HuH-7 (cell line): ENCODE measurements around the gene RCE1.

Experiments
- DNase-seq: peaks from one replicate; pipeline ENCODE4 v3.0.0; 2011; ENCODE audit warnings: low spot score

Gene RCE1

DNA sequence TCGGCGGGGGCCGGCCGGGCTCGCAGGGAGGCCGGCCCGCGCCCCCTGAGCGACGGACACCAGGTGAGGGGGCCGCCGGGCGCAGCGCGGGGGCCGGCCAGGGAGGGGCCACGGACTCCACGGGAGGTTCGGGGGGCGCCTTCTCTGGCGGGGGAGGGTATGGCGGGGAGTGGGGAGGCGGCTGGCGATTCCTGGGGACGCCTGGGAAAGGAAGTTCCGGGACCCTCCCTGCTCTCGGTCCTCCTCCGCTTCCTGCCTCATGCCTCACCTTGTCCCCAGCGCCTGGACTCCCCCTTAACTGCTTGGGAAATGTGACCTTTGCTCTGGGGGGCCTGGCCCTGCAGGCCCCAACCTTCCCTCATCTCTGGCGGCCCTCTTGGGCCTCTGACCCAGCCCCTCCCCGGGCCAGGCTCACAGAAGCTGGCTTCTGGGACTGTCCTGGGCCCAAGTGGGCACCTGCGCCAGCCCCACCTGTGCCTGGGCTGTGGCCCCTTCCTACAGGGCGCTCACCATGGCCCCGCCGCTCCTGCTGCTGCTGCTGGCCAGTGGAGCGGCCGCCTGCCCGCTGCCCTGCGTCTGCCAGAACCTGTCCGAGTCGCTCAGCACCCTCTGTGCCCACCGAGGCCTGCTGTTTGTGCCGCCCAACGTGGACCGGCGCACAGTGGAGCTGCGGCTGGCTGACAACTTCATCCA lies 14.1 kb downstream of the RCE1 start:
- no peak for DNase-seq

DNA sequence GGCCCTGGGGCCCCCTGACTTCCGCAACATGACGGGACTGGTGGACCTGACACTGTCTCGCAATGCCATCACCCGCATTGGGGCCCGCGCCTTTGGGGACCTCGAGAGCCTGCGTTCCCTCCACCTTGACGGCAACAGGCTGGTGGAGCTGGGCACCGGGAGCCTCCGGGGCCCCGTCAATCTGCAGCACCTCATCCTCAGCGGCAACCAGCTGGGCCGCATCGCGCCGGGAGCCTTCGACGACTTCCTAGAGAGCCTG lies 14.6 kb downstream of the RCE1 start:
- DNase-seq = no peak

DNA sequence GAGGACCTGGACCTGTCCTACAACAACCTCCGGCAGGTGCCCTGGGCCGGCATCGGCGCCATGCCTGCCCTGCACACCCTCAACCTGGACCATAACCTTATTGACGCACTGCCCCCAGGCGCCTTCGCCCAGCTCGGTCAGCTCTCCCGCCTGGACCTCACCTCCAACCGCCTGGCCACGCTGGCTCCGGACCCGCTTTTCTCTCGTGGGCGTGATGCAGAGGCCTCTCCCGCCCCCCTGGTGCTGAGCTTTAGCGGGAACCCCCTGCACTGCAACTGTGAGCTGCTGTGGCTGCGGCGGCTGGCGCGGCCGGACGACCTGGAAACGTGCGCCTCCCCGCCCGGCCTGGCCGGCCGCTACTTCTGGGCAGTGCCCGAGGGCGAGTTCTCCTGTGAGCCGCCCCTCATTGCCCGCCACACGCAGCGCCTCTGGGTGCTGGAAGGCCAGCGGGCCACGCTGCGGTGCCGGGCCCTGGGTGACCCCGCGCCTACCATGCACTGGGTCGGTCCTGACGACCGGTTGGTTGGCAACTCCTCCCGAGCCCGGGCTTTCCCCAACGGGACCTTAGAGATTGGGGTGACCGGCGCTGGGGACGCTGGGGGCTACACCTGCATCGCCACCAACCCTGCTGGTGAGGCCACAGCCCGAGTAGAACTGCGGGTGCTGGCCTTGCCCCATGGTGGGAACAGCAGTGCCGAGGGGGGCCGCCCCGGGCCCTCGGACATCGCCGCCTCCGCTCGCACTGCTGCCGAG lies 15.1 kb downstream of the RCE1 start:
- DNase-seq = no peak

DNA sequence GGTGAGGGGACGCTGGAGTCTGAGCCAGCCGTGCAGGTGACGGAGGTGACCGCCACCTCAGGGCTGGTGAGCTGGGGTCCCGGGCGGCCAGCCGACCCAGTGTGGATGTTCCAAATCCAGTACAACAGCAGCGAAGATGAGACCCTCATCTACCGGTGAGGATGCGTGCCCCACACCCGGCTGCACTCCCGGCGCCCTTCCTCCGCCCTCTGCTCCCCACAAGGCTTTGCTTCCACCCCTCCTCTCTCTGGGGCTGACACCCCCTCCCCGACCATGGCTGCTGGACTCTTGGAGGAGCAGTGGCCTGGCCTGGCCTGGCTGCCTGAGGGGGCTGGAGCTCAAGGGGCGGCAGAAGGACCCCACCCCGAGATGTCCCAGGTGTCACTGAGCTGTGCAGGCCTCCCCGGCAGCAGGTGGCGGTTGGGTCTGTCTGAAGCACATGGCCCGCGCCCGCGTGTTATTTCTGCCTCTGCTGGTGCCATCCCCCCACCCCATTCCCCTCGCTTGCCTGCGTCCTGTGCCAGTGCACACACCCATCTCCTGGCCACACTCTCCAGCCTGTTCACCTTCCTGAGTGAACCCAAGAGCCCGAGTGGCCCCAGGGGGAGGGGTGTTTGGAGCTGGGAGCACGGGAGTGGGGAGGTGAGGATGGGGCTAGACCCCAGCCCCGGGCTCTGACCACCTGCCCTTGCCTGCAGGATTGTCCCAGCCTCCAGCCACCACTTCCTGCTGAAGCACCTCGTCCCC lies 15.9 kb downstream of the RCE1 start:
- no peak for DNase-seq

DNA sequence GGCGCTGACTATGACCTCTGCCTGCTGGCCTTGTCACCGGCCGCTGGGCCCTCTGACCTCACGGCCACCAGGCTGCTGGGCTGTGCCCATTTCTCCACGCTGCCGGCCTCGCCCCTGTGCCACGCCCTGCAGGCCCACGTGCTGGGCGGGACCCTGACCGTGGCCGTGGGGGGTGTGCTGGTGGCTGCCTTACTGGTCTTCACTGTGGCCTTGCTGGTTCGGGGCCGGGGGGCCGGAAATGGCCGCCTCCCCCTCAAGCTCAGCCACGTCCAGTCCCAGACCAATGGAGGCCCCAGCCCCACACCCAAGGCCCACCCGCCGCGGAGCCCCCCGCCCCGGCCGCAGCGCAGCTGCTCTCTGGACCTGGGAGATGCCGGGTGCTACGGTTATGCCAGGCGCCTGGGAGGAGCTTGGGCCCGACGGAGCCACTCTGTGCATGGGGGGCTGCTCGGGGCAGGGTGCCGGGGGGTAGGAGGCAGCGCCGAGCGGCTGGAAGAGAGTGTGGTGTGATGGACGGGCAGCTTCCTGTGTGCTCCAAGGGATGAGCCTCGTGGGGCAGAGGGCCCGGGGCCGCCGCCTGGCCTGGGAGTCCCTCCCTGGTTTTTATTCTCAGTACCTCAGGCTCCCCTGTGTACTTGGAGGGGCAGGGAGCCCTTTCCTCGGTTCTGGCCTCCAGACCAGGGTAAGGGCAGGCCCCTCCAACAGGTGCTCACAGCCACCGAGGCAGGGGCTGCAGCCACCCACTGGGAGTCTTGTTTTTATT lies 16.6 kb downstream of the RCE1 start:
- DNase-seq = no peak

DNA sequence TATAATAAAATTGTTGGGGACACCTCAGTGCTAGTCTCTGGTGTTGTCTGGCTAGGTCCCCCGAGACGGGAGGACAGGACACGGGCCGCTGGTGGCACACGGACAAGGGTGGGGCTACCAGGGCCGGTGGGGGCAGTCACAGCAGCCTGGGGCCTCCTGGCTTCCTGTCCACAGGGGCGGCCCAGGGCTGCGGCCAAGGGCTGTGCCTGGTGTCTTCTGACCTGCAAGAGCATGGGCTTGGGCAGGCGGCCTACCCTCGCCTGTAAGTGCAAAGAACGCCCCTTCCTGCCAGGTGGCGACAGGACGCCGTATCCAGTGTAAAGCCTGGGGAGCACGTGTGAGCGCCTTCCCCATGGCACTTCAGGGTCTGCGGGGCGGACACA lies 17.2 kb downstream of the RCE1 start:
- DNase-seq = no peak

DNA sequence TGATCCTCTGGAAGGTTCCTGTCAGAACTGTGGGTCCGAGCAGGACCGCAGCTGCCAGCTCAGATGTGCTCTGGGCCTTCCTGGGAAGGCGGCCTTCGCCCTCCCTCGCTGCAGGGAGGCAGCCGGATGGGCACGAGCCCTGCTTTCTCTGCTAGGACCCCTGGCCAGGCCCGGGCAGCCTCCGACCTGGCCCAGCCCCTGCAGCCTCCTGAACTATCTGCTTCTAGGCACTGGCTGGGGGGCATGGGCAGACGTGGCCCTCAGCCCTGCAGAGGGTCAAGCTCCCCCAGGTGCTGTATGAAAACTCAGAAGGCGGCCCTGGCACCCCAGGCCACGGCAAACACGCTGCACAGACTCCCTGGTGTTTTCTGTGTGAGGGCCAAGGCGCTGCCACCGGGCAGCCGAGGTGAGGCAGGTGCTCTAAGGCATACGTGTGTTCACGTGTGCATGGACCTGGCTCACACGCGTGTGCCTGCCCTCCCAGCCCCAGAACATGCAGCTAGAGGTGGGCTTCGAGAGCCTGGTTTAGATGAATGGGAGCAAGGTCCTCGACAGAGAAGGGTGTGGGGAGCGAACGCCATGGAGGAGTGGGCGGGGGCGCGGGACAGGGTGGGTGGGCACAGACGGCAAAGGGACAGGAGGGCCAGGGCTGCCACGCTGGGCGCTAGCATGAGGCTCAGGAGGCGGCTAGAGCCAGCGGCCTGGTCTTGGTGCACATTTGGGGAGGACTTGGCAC lies 18.0 kb downstream of the RCE1 start:
- no peak for DNase-seq

DNA sequence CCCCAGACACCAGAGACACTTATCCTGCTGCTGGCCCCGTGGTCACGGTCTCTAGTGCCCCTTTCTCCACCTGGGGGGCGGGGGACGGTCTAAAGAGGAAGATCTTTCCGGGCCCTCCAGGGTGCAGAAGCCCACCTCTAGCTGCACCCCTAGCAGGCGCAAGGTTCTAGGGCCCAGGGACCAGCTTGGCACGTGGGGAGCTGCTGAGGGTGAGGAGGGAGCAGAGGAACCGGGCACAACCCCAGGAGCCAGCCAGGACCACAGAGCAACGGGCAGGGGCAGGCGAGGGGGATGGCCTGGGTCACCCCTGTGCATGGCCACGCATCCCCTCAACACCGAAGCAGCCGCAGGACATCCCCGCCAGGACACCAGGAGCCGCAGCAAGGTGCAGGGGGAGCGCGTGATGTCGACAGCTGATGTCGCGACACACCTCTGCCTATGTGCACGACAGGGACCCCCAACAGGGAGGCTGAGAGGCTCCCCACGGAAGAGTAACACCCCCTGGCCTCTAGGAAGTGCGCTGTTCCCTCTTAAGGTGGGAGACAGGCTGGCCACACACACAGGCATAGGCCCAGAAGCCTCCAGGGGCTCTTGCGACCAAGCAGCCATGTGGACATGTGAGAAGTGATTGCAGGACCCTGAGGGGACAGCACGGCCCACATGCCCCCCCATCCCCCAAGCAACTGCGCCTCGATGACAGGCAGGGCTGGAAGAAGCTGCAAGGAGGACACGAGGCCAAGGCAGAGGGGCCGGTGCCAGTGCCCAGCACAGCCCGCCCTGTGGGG lies 18.7 kb downstream of the RCE1 start:
- no peak for DNase-seq

DNA sequence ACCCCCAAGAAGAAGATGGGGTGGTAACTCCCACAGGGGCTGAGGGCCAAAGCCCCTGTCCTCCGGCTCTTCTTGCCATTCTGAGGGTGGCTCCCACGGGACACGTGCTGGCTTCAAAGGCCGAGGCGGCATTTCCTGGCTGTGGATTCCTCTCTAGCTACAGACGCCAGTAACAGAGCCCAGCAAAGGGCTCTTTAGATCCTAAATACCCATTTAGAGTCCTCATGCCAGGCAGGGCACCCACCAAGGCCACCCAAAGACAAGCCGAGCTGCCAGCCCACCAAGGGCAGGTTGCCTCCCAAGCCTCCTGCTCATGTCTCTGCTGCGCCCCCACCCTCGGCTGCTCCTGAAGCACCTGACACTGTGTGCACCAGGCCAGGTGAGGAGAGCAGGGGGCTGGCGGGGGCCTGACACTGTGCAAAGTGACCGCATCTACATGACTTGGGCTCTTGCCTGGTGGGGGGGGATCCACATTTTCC lies 19.4 kb downstream of the RCE1 start:
- DNase-seq = no peak

DNA sequence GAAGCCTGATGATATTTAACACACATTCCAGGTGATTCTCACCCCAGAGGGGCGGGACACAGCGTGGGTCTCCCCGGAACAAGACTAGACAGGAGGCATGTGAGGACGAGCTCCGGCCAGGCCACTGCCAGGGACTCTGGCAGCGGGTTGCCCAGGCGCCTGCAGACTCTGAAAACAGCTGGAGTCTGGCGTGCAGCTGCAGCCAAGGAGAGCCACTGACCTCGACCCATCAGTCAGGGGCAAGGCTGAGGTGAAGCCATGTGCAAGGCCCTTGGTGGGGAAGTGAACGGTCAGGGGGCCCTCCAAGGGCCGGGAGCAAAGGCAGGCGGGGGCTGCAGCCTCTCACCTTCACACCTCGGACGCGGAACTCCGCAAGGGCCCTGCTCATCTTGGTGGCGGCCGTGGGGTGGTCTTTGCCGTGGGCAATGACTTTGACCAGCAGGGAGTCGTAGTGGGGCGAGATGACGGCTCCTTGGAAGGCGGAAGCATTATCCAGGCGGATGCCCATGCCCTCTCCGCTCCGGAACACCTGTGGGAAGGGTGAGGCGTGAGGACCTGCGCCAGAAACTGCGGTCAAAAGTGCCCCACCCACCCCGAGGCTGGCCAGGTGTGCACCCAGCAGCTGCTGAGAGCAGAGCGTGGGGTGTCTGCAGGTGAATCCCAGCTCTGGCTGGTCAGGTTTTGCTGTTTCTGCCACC lies 20.3 kb downstream of the RCE1 start:
- no peak for DNase-seq

DNA sequence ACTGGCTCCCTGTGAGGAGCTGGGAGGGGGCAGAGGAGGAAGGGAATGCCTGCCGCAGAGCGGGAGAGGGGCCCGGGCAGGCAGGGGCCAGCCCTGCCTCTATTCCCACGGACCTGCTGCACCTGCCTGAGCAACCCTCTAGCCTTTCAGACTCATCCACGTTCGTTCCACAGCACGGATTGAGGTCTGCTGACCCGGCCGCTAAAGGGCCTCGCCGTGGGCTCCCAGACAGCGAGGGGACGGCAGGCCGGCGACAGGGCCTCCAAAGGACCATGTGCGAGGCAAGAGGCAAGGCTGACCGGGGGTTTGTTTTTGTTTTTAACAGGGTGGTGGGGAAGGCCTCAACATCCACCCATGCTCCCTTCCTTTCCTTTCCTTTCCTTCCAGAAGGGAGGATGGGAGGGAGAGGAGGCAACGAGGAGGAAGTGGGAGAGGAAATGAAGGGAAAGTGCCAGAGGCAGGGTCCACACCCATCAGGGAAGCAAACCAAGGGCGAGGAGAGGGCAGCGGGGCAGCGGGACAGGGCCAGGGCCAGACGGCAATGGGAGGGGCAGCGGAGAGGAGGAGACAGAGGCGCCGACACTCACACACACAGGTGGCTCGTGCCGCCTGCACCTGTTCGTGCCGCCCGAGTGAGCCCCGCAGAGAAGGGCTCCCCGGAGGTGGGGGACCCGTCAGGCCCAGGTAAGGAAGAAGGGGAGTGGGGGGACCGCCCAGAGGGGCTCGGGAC lies 21.1 kb downstream of the RCE1 start:
- DNase-seq = no peak

DNA sequence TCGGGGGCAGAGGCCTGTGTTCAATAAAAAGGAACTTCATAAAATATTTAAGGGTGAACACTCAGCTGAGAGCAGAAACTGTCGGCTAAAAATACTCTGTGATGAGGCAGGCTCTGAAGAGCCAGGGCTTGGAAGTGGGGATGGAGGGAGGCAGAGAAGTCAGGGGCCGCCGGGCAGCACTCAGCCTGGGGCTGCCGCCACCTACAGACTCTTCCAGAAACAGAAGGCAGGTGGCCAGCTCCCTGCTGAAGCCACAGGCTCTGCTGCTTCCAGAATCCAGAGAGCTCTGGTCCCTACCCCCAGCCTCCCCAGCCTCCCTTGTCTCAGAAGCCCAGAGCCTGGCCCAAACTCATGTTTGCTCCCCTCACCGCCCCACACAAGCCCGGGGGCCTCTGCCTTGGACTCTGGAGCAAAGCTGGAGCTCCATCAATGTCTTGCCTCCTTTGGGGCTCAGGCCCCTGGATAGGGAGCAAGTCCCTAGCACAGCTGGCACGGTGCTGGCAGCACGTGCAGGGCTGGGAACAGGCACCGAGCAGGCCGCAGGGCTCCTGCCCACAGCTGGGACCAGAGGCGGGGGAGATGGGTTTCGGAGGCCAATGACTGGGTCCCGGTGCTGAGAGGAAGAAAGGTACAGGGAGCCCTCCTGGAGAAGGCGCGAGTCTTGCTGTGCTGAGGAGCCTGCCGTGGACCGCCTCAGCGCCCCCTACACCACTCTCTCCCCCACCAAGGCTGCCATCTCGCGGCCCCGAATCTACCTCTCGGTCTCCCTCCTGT lies 21.9 kb downstream of the RCE1 start:
- no peak for DNase-seq

DNA sequence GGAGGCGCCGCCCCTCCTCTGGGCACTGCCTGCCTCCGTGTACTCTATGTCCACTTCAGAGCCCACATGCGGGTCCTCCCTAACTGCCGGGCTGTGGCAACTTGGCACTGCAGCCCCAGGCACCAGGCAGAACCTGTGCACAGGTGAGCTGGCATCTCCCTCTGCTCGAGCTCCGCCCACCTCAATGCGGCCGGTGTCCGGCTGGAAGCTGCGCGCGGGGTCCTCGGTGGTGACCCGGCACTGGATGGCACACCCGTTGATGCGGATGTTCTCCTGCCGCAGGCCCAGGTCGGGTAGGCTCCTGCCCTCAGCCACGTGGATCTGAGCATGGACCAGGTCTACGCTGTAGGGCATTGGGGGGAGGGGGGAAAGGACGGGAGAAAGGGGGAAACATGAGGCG lies 22.8 kb downstream of the RCE1 start:
- no peak for DNase-seq

DNA sequence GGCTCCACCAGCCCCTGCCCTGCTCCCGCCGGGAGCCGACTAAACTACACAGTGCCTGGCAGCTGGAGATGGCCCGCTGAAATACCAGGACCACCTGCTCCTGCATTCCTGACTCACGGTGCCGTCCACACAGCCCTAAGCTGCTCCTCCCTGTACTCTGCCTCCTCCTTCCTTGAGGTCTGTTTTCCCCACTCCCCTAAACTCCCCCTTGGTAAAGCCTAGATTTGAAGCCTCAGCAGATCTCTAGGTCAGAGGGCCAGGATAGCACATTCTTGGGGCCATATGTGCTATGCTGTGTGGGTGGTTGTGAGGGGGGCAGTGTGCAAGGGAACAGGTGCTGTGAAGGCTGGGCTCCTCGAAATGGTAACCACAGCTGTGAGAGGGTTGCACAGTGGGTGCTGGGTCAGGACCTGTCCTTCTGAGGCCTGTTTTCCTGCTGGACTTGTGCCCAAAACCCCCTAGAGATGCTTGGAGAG lies 23.3 kb downstream of the RCE1 start:
- no peak for DNase-seq

DNA sequence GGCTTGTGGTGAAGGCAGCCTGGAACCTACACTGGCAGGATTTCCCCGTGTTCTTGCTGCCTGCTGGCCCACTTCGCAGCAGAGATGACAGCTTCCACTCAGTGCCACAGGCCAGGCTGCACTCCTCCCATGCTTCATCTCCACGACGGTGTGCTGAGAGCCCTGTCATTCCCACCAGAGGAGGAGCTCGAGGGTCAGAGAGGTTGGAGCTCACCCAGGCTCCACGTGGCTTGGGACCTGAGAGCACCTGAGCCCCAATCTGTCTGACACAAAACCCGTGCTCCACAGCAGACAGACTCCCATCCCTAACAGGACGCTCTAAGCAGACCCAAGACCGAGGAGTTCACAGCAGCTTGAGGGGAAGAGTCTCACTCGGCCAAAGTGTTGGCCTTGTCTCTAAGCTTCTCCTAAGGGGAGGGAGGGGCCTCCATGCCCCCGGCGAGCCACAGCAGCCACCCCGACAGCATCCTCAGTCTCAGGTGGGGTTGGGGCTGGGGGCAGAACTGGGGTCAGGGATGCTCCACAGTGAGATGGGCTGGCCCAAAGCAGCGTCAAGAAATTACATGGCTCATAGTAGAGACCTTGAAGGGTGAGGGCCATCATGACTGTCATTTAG lies 24.3 kb downstream of the RCE1 start:
- DNase-seq = peak; percentile 94

DNA sequence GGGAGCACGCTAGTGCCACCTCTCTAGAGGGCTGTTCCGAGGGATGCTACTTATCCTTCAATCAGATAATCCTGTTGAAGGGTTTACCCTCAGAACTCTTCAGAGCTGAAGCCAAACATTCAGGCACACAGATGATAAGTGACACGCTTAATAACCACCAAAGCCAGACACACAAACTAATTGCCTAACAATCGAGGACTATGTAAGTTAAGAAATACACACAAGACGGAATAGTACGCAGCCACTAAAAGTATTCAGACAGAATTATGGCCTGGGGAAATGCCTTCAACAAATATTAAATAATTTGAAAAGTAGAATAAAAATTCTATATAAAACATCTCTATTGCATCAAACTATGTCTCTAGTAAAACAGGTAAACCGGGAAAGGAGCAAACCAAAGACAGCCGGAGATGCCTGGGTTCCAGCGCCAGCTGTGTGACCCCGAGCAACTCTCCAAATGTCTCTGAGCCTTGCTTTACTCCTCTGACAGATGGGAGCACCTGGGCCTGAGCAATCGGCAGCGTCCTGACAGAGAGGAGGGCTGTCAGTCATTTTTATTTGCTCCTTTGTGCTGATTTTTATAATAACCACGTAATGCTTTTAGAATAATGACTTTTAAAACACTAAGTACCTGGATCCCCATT lies 25.0 kb downstream of the RCE1 start:
- no peak for DNase-seq

DNA sequence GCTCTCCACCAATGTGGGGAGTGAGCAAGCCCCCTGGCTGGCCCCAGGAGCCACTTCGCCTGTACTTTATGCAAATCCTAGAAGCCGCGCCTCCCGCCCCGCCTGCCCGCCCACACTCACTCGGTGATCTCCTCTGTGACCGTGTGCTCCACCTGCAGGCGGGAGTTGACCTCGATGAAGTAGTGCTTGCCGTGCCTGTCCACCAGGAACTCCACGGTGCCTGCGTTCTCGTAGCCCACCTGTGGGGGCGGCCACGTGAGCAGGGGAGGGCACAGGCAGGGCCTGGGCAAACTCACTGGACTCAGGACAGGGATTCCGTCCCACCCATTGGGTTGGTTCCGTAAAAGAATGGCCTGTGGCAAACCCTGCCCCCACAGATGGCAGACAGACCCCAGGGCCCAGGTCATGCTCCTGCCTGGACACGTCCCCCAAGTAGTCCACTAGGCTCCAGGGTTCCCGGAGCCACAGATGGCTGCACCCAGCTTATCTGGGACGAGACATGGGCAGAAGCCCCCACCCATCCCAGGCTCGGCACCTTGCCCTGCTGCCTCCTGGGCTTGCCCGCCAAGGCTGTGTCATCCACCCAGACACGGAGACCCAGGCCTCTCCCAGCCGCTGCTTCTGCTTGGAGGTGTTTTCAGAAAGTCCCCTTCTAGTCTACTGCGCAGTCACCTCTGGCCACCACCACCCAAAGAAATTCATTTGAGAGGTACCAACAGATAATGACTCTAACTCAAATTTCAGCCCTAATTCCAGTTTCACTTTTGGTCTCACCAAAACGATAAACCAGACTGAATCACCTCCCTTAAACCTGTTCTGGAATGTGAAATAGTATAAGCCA lies 25.7 kb downstream of the RCE1 start:
- DNase-seq = peak; percentile 100
